Left forelimb (tissue), 1 donor: ENCODE data around the gene RNF166.

Experiments
- DNase-seq: peaks from one replicate; pipeline ENCODE4 v3.0.0-alpha.2; 2018; ENCODE audit warnings: low spot score

Gene RNF166

DNA sequence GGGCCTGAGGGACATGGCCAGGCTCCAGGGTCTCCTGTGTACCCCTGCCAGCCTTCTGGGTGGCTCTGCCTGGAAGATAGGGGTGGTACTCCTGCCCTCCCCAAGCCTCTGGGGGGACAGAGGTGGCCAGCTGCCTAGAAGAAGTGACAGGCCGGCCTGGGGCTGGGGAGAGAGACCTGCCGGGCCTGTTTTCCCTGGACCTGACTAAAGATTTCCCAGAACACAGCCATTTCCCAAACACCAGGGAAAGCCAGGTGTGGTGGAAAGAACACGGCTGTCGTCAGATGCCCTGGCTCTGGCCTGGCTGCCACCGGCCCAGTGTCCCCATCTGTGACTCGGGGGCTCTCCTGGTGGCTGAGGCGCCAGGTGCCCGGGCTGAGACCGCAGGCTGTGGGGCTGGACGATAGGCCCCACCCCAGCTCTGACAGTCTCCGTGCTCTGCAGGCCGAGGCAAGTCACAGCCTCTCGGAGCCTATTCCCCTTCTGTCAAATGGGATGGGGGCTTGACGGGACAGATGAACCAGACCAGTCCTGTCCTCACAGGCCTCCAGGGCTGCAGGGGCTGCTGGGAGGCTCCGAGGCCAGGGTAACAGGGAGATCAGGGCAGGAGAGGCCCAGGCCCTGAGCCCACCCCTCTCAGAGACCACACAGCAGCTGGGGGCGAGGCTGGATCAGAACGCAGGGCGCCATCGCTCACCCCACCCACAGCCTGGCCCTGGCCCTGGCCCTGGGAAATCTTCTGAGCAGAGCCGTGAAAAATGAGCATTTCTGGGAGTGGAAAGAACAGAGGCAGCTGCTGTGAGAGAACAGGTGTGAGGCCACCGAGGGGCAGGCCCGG lies 33.1 kb upstream of the RNF166 start:
- no peak for DNase-seq

DNA sequence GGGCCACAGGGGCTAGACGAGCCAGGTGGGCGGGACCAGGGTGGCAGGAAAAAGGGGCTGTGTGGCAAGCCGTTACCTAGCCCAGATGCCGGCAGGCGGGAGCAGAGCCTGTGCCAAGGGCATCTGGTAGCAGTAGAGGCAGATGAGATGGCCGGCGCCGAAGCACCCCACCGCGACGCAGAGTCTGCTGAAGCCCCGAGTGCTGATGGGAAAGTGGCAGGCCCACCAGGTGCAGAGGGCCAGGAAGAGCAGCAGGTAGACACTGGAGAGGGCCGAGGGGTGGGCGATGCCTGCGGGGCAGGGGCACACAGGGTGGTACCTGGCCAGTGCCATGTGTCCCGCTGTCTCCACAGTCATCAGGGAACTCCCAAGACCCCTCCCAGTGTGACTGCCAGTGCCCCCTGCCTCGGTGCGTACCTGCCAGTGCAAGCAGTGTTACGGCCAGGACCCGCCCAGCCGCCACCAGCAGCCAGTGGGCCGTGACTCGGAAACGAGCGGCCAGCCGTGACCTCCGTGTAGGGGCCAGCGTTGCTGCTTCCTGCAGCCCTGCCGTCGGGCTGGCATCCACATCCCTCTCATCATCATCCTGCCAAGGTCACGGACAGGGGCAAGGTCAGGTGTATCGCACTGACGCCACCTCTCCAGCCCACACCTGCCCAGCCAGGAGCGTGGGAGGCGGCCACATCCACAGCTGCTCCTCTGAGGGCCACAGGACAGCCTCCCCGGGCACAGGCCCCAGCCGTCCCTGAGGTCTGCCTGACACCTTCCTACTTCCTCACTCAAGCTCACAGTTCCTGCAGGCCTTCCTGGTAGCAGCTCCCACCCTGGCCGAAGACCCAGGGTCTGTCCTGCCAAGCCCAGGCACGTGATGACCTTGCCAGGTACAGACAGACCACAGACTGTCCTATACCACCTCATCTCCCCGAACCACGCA lies 32.2 kb upstream of the RNF166 start:
- no peak for DNase-seq

DNA sequence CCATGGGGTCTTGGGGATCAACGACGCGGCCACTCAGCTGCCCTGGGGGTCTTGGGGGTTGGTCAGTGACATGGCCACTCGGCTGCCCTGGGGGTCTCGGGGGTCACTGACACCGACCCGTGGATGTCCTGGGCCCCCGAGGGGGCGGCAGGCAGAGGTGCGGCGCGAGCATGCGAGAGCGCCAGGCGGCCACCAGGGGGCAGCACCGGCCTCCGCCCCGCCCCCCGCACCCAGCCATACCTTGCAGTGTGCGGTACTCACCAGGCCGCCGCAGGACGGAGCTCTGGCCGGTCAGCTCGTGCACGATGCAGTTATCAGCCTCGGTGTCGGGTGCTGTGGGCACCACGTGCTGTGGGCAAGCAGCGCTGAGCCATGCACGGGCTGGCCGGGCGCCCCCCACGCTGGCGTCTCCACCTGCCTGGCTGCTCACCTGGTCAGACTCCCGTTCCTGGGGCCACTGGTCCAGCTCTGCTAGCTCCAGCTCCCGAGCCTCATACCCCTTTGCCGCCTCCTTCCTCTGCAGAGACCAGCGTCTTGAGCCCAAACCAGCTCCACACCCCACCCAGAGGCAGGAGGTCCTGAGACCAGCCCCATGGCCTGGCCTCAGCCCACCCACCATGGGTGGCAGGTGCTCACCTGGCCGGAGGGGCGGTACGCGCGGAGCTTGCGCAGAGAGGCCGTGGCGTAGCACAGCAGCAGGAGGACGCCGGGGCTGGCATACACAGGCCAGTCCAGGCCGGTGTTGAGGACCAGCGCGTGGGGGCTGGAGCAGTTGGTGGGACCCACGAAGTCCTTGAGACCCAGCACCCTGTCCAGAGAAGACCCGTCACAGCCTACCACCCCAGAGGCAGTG lies 31.3 kb upstream of the RNF166 start:
- peak; percentile 83 for DNase-seq

DNA sequence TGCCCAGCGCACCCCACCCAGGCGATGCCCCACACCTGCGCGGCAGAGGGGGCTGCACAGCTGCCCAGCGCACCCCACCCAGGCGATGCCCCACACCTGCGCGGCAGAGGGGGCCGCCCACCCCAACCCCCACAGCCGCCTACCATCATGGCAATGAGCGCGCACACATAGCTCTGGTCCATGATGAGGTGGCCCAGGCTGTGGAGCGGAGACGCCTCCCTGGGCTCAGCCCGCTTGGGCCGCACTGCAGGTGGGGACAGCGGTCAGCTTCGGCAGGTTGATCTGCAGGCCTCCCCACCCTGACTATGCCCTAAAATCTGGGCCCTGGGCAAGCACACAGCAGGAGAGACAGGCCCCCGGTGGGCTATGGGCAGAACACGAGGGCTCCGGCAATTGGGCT lies 30.3 kb upstream of the RNF166 start:
- no peak for DNase-seq

DNA sequence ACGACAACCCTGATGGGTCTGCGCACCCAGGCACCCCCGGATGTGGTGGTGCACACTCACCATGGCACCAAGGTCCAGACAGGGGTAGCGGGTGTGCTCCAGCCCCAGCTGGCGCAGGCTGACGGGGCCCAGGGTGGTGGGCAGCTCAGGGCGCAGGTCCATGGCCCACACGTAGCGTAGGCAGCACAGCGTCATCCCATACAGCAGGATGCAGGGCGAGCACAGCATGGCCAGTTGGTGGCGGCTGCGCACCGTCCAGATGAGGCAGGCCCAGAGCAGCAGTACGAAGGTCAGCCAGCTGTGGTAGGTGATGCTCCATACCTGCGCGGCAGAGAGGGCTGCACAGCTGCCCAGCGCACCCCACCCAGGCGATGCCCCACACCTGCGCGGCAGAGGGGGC lies 29.9 kb upstream of the RNF166 start:
- no peak for DNase-seq

DNA sequence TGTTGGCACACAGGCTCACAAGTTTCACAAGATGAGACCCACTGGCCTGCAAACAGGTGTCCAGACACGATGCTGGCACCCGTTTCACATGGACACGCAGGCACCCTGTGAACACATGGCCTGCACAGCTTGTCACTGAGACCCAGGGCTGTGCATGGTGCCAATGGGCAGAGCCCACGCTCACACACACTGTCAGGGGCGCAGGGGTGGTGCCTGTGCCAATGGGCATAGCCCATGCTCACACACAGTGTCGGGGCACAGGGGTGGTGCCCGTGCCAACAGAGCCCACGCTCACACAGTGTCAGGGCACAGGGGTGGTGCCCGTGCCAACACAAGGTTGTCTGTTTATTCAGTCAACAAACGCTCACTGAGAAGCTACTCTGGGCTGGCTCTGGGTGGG lies 29.4 kb upstream of the RNF166 start:
- DNase-seq: no peak

DNA sequence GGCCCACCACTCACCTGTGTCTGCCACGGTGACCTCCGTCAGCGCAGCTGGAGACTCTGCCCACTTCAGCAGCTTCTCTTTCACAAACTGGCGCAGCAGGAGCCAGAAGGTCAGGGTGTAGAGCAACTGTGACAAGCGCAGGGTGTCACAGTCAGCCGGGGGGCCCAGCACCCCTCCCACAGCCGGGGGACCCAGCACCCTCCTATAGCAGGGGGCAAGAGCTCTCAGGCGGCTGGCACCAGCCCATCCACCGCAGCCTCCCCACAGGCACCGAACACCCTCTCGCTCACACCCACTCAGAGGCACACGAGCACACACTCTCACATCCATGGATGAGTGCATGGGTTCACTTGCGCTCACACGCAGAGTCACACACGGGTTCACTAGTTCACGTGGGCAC lies 28.9 kb upstream of the RNF166 start:
- no peak for DNase-seq

DNA sequence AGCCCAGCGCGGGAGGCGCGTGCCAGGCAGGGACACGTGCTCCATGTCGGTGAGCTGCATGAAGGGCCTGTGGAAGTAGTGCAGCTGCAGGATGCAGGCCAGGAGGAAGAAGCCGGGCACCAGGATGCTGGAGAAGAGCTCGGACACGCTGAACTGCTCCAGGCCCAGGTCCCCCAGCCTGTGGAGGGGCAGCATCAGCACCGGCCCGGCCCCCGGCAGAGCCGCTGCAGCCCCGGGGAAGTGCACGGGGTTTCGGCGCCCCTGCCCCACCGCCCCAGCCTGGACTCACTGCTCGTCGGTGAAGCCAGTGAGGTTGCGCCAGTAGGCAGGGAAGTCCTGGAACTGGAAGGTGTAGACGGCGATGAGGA lies 28.1 kb upstream of the RNF166 start:
- DNase-seq: no peak

DNA sequence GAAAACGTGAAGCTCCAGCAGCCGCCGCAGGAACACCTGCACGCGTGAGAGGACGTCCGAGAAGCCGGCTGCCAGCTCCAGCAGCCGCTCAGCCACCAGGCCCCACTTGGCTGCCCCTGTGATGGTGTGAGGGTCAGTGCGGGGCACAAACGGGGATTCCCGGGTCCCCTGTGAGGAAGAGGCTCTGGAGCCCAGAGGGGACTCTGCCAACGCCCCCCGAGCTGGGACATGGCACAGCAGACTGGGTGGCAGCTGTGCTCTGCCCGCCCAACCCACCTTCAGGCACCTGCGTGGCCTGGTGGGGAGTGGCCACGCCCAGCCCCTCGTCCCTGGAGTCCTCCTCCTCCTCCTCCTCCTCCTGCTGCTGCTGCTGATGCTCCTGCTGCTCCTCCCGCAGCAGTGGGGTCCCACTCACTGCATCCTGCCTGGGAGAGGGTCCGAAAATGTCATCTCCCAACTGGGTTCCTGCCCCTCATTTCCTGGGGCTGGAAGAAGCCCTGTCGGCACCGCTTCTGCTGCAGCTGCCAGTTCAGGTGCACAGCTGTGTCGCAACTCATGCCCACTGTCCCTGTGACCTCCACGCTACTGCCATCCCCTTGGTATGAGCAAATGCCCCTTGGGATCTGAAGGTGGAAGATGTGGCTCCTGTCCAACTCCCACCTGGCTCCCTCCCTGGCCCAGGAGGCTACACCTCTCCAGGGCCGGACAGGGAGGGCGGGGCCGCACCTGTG lies 27.6 kb upstream of the RNF166 start:
- no peak for DNase-seq

DNA sequence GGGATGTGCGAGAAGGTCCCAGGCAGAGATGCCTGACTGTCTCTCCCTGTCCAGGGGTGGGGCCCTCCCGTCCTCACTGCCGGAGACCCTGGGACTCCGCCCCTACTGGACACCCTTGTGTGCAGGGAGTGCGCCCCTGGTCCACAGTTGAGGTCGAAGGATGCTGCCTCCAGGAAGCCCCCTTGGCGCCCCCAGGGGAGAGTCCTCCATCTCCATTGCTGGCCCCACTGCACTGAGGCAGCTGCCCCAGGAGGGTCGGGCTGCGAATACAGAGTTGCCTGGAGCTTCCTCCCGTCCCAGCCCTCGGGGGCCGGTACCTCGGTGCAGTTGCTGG lies 26.7 kb upstream of the RNF166 start:
- no peak for DNase-seq

DNA sequence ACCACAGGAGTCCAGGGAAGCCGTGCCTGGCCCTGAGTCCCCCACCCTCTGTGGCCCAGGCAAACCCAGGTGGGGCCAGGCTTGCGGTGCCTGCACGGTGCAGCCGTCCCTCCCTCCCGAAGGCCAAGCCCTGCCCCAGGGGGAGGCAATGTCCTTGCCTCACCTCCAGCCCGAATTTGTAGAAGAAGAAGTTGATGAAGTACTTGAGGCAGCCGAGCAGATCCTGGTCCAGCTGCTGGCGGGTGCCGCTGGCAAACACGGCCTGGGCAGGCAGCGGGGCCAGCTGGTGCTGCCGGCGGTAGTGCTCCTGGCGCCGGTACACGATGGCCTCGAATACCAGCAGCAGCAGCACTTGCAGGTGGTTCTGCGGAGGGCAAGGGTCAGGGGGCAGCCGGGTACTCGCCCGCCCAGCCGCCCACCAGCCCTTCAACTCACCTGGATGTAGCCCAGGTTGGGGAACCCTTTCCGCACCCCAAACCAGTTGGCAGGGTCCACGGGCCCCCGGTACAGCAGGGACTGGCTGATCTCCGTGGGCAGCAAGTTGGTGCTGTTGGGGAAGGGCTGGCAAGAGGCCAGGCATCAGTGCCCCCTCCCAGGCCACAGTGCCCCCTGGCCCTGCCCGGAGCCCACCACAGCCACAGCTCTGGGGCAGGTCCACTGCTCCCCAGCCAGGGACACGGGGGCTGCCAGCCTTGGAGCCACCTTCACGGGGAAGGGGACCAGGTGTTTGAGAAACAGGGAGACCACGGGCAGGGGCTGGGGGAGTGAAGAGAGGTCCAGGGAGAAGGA lies 26.2 kb upstream of the RNF166 start:
- no peak for DNase-seq

DNA sequence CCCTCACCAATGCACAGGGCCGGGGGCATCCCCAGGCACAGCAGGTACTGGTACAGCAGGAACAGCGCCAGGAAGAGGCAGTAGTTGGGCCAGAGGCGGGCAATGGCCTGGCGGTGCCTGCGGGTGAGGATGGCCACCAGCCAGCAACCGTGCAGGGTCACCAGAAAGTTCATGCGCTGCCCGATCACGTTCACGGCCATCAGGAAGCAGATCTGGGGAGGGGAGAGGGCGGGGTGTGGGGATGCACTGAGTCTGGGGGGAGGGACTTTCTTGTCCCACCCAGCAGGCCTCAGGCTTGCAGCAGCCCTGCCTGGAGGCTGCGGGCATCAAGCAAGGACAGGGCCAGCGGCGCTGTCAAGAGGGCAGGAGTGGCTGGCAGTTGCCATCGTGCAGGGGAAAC lies 25.5 kb upstream of the RNF166 start:
- DNase-seq: no peak

DNA sequence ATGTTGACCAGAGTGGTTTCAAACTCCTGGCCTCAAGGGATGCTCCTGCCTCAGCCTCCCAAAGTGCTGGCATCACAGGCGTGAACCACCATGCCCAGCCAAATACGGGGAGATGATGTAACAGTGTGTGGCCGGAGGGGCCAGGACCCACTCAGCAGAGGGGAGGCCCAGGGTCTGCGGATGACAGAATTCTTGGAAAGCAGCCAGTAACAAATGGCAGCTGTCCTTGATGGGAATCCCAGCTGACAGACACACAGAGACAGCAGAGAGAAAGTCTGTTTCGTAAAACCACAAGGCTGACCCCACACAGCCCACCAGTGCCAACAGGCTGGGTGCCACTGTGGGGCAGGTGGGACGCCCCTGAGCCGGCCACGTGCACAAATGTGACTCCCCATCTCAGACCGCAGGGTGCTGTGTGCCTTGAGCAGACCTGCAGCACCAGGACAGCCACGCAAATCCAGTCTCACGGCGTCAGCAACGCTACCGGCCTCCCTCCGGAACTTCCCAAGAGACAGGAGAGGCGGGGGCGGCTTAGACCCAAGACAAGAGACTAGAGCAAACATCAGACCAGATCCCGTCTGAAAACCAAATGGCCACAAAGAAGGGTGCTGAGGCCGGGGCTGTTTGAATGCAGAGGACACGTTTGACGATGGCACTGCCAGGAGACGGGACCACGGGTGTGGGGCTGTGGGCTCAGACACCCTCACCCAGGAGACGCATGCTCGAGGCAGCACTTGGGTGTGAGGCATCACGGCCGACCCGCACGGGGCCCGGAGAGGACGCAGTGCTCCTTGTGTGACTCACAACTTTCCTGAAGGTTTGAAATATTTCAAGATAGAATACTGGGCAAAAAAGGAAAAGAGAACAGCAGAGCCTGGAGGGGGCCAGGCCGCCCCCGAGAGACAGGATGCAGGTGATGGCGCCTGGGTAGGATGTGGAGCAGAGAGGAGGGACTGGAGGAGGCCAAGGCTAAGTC lies 24.7 kb upstream of the RNF166 start:
- no peak for DNase-seq

DNA sequence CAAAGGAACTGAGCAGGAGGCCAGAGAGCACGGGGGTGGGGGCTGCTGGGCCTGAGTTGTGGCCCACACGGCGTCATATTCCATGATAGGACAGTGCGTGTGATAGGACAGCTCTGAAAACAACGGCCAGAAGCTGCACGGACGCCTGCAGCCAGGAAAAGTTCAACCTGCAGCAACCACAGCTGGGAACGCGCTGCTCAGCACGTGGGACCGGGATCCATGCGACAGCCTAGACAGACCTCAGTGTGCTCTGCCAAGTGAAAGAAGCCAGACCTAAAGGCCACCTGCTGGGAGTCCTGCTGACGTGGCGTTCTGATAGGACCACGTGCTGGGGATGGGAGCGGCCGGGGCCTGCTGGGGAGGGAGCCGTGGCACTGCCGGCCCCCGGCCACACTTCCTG lies 21.7 kb upstream of the RNF166 start:
- no peak for DNase-seq

DNA sequence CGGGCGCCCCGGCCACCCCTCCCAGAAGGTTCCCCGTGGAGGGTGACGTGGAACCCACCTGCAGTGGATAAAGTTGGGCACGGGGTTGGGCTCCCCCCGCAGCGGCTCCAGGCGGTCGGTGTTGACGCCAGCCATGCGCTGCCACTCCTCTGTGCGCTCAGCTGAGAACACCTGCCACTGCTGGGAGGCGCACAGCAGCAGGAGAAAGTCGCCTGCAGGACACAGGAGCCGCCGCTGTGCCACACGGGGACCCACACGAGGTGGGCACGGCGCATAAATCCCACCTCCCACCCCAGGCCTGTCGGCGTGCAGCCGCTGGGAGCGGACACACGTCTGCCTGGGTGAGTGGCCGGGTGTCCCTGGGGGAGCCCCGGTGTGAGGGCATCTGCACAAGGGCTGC lies 20.8 kb upstream of the RNF166 start:
- DNase-seq: no peak

DNA sequence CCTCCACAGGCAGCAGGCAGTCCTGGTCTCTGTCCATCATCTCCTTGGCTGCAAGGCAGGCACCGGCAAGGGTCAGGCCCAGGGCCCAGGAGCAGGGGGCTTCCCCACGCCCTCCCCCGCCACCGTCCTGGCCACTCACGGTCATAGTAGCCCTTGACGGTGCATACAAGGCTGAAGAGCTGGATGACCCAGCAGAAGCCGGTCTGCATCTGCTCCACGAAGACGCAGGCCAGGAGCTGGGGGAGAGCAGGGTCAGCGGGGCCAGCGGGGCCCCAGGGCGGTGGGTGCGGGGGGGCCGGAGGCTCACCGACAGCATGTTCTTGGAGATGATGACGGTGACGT lies 20.2 kb upstream of the RNF166 start:
- DNase-seq: no peak

DNA sequence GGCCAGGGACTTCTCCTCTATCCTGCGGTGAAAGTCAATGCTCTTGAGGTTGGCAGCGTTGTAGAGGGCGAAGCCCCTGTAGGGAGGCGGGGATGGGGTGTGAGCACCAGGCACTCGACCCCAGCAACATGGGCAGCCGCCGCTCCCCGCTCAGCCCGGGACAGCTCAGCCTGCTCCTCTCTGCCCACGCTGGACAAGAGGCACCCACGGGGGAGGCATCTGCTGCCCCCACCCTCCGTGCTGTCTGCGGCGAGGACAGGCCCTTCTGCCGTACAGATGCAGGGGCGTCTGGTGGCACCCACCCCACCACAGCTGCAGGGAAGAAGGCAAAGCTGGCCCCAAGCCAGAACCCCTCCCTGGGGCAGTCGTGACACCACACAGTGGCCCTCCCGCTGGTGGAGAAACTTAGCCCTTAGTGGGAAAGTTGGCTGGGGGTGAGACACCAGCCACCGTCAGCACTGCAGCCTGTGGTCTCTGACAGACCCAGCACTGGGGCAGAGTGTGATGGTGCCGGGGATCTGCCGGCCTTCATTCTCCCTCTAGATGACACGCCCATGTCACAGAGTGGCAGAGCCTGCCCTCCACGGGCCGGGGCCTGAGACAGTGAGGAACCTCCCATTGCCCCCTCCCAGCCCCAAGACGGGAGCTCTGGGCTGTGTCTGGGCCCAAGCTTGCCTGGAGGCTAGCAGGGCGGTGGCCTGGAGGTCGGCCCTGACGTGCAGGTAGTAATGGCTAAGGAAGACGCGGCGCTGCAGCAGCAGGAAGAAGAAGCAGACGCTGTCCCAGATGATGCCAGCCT lies 19.6 kb upstream of the RNF166 start:
- no peak for DNase-seq

DNA sequence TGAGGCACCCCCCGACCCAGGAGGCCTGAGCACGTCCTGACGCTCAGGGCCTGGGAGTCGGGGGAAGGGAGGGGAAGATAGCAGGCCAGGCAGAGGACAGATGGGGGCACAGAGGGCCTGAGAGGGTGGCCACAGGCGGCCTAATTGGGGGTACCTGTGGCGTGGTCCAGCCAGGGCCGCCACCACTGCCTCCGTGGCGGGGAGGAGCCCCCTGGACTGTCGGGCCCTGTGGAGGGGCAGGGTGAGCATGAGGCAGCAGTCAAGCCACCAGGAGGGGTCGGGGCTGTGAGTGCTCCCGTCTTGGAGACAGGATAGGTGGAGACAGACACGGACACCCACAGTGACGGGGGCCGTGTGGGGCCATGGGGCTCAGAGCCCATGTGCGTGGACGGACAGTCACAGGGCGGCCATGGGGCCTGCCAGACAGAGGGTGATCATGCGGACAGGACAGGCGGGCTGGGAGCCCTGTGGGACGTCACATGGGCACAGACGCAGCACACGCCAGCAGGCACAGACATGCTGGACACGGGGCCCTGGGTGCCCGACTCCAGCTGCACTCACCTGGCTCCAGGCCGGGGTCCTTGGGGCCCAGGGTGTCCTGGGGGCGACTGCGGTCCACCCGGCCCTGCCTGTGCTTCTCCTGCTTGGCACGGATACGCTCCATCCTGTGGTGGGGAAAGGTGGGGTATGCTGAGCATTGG lies 18.8 kb upstream of the RNF166 start:
- no peak for DNase-seq
